ENCODE measurements around the gene MMP26. TPM values are rescaled to one million over a fixed set of nuclear protein-coding genes. Genes with fewer than 3 reads are reported as not detected.

Gene MMP26
- total and polyA plus RNA-seq, 10 of the 15 experiments (the other 5 are each of a cell fraction or from before 2014, with no cell fraction given) = not detected

GRCh38 chr11:4699697-4700435 lies 4.7 kb upstream of the MMP26 start:
- H3K36me3 ChIP-seq (ENCODE audit: control insufficient read depth in 2 of 2, insufficient read depth in 2 of 2, low read length in 1 of 2) = no peaks in the 10 kb centered on the region
- WGBS (ENCODE audit: insufficient coverage, insufficient replicate concordance, low lambda C conversion rate, missing lambda C conversion rate) = 31% methylated on average over 3 of the region's 3 CpGs
- no peak overlapping the region for H3K4me3 ChIP-seq
- DNase-seq (ENCODE audit: low read depth, low spot score) (peak; percentile 45), ATAC-seq (peak; percentile 96), FAIRE-seq (no peak)
- no peaks in the 10 kb centered on the region; the same call in none of the 2 replicates for H3K4me1 ChIP-seq (ENCODE audit: control insufficient read depth, insufficient read depth, low read length)
- no peaks in the 10 kb centered on the region; a peak in 1 of 4 replicates for H3K27me3 ChIP-seq (replicated peaks in 1 of 2; ENCODE audit: control insufficient read depth in 2 of 2, insufficient read depth in 2 of 2, low read length in 1 of 2)
- SMC1A ChIA-PET (ENCODE audit: uncharacterized antibody, unreplicated experiment) = no interaction called here
- POLR2A ChIA-PET = no interaction called here
- in situ Hi-C loops (cut with MboI) (no loop called here), intact Hi-C loops (cut with micrococcal nuclease; ENCODE audit: unreplicated experiment) (loop anchor here (5.0 kb wide), 2 partner anchors 37 to 52 kb away; no protein-coding TSS in a partner anchor)
- H3K4me2 ChIP-seq (ENCODE audit: control insufficient read depth, insufficient read depth) = no peak overlapping the region
- no TSS peak for BruUV-seq (replicated peaks)
- no peaks in the 10 kb centered on the region for H3K9me3 ChIP-seq (replicated peaks; ENCODE audit: control insufficient read depth, insufficient read depth, low read length)
- no peaks in the 10 kb centered on the region for H4K20me1 ChIP-seq (ENCODE audit: control insufficient read depth, insufficient read depth)
- RAD21 ChIA-PET (ENCODE audit: unreplicated experiment) = no interaction called here
- H2AFZ ChIP-seq (ENCODE audit: control insufficient read depth, low read depth, low read length) = no peak overlapping the region
- no peak overlapping the region for H3K9ac ChIP-seq (ENCODE audit: control insufficient read depth, insufficient read depth, low read length)
- no peak overlapping the region for H3K27ac ChIP-seq (ENCODE audit: control insufficient read depth, insufficient read depth)
- CTCF ChIA-PET = interaction anchor here (0.6 to 1.1 kb wide), 2 partner anchors 87 to 207 kb away, joined by 3 to 4 read pairs; no protein-coding TSS in a partner anchor
- no peaks in the 10 kb centered on the region for H3K79me2 ChIP-seq (ENCODE audit: control insufficient read depth, insufficient read depth, low read length)
- TF ChIP-seq EGR1 (IDR thresholded peaks at IDR 0.05; ENCODE audit: borderline replicate concordance in 1 of 2, low read depth in 2 of 2, low read length in 2 of 2) (no peak), ELK1 (IDR thresholded peaks at IDR 0.05; ENCODE audit: low read depth, low read length) (no peak), MYB (IDR thresholded peaks at IDR 0.05; ENCODE audit: borderline replicate concordance, low read depth, low read length) (no peak), MXI1 (IDR thresholded peaks at IDR 0.05; ENCODE audit: low read depth, low read length) (no peak), MYC (IDR thresholded peaks at IDR 0.05; ENCODE audit: insufficient read depth, insufficient read length, insufficient replicate concordance, low read length, severe bottlenecking) (no peak), KAT2A (conservative IDR thresholded peaks at IDR 0.05; ENCODE audit: control insufficient read depth, low read depth, low read length) (no peak), CTCF (IDR thresholded peaks at IDR 0.05 in 2 of 3, conservative IDR thresholded peaks at IDR 0.05 in 1 of 3; ENCODE audit: control insufficient read depth in 2 of 3, extremely low read depth in 1 of 3, insufficient read depth in 1 of 3, low read depth in 3 of 3, low read length in 3 of 3) (no peak), ETV6 (conservative IDR thresholded peaks at IDR 0.05 in 1 of 2, IDR thresholded peaks at IDR 0.05 in 1 of 2; ENCODE audit: borderline replicate concordance in 1 of 2, low read depth in 1 of 2) (no peak), NBN (IDR thresholded peaks at IDR 0.05) (no peak), JUNB (IDR thresholded peaks at IDR 0.05) (peak; percentile 92), BACH1 (IDR thresholded peaks at IDR 0.05; ENCODE audit: borderline replicate concordance) (peak; percentile 51; the same call in 1 of the 2 replicates), BCL3 (IDR thresholded peaks at IDR 0.05; ENCODE audit: borderline replicate concordance, insufficient read depth, low read depth, low read length, poor library complexity, severe bottlenecking) (no peak), ZBTB33 (IDR thresholded peaks at IDR 0.05) (no peak), TCF7 (IDR thresholded peaks at IDR 0.05; ENCODE audit: borderline replicate concordance) (no peak)
